MCF 10A (cell line): Measurements from ENCODE around the gene HYAL1. TPM values are rescaled to one million over a fixed set of nuclear protein-coding genes. Genes with fewer than 3 reads are reported as not detected.
A peak's percentile ranks its signal among the peaks of the same experiment; 100 is the strongest.

Source experiments
- BruUV-seq: library from RNA; stranded (reverse); fragments of 400-500 nt; replicated peaks from 2 replicates; lab custom pipeline; 2021; lab: Mats Ljungman, UMichigan
- CTCF ChIA-PET: fragments of 300-600 bp; sonication (Branson Sonifier 250); formaldehyde crosslinking; extraction: SDS; loops from one replicate; lab custom pipeline; 2021; ENCODE audit warnings: antibody characterized with exemption, inconsistent platforms; lab: Yijun Ruan, JAX
- POLR2A ChIA-PET: fragments of 300-600, 350-650 bp; sonication (Branson Sonifier 250); formaldehyde crosslinking; extraction: SDS; loops from one replicate; lab custom pipeline; 2020; ENCODE audit warnings: antibody characterized with exemption, inconsistent platforms; lab: Yijun Ruan, JAX
- DNase-seq: peaks from one replicate; pipeline ENCODE4 v3.0.0-alpha.2; 2018; ENCODE audit not compliant: unreplicated experiment
- H3K27ac Mint-ChIP-seq: one replicate; pipeline ENCODE4 v1.8.0; 2022; ENCODE audit warnings: mild to moderate bottlenecking, low read depth, mixed read lengths; ENCODE audit not compliant: unreplicated experiment
- H3K27me3 Mint-ChIP-seq: one replicate; pipeline ENCODE4 v1.8.0; 2022; ENCODE audit warnings: mixed read lengths; ENCODE audit not compliant: insufficient read depth, unreplicated experiment
- H3K36me3 Mint-ChIP-seq: one replicate; pipeline ENCODE4 v1.8.0; 2022; ENCODE audit warnings: mild to moderate bottlenecking, moderate library complexity, mixed read lengths; ENCODE audit not compliant: insufficient read depth, unreplicated experiment
- H3K4me1 Mint-ChIP-seq: one replicate; pipeline ENCODE4 v1.8.0; 2022; ENCODE audit warnings: mixed read lengths; ENCODE audit not compliant: insufficient read depth, unreplicated experiment
- H3K4me3 Mint-ChIP-seq: one replicate; pipeline ENCODE4 v1.8.0; 2022; ENCODE audit warnings: mild to moderate bottlenecking, moderate library complexity, mixed read lengths; ENCODE audit not compliant: unreplicated experiment
- H3K9me3 Mint-ChIP-seq: one replicate; pipeline ENCODE4 v1.8.0; 2022; ENCODE audit warnings: mixed read lengths; ENCODE audit not compliant: unreplicated experiment
- intact Hi-C: fragments of 100-400 bp; cut with micrococcal nuclease; formaldehyde crosslinking; loops from 2 replicates; pipeline ENCODE4 v1.14.1; 2022
- total RNA-seq: library from RNA; stranded (reverse); gene quantifications from 2 replicates; pipeline ENCODE4 v1.2.3, GENCODE V29; 2022
- TF ChIP-seq, protein P1 (sequence below): fragments of 200-600 bp; IDR thresholded peaks from one replicate; pipeline ENCODE4 v1.8.0; 2022; ENCODE audit warnings: antibody characterized with exemption, mild to moderate bottlenecking; ENCODE audit not compliant: unreplicated experiment

HYAL1 gene
- total RNA-seq, 1 experiment from 2014 or later: 0.70 TPM

DNA sequence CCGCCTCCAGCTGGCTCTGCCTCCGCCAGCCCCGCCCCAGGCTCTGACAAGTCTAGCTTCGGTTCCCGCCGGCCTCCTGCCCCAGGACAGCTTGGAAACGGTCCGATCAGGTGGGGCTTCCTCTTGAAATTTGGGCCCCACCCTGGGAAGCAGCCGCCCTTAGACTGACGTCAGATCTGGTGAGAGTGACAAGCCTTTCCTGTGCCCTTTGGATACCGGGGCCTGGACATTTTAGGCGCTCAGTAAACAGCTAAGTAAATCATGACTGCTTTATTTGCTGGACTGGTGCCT, 3.8 kb downstream of the HYAL1 start:
- CTCF ChIA-PET: interaction anchor here (0.6 to 5.7 kb wide), 10 partner anchors 22 to 1085 kb away, joined by 3 to 30 read pairs (median 4); partner anchors contain the start of gene HYAL2
- intact Hi-C loops: loop anchor here (1.0 kb wide), 1 partner anchor 22 kb away; no protein-coding TSS in a partner anchor
- no peaks in the 10 kb centered on the region for H3K9me3 Mint-ChIP-seq
- H3K4me1 Mint-ChIP-seq: peaks cover 7% of the 10 kb centered on the region
- POLR2A ChIA-PET: interaction anchor here (0.5 to 3.3 kb wide), 18 partner anchors 9 to 1753 kb away, joined by 3 to 30 read pairs (median 4); partner anchors contain the start of genes GNAI2, HEMK1, RAD54L2 and TUSC2
- H3K36me3 Mint-ChIP-seq: no peaks in the 10 kb centered on the region
- H3K27ac Mint-ChIP-seq: peak overlapping the region; percentile 97
- TF ChIP-seq, protein P1, sequence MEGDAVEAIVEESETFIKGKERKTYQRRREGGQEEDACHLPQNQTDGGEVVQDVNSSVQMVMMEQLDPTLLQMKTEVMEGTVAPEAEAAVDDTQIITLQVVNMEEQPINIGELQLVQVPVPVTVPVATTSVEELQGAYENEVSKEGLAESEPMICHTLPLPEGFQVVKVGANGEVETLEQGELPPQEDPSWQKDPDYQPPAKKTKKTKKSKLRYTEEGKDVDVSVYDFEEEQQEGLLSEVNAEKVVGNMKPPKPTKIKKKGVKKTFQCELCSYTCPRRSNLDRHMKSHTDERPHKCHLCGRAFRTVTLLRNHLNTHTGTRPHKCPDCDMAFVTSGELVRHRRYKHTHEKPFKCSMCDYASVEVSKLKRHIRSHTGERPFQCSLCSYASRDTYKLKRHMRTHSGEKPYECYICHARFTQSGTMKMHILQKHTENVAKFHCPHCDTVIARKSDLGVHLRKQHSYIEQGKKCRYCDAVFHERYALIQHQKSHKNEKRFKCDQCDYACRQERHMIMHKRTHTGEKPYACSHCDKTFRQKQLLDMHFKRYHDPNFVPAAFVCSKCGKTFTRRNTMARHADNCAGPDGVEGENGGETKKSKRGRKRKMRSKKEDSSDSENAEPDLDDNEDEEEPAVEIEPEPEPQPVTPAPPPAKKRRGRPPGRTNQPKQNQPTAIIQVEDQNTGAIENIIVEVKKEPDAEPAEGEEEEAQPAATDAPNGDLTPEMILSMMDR: no peak
- H3K4me3 Mint-ChIP-seq: peak overlapping the region; percentile 92
- BruUV-seq: no TSS peak
- no peaks in the 10 kb centered on the region for H3K27me3 Mint-ChIP-seq
- no peak for DNase-seq

DNA sequence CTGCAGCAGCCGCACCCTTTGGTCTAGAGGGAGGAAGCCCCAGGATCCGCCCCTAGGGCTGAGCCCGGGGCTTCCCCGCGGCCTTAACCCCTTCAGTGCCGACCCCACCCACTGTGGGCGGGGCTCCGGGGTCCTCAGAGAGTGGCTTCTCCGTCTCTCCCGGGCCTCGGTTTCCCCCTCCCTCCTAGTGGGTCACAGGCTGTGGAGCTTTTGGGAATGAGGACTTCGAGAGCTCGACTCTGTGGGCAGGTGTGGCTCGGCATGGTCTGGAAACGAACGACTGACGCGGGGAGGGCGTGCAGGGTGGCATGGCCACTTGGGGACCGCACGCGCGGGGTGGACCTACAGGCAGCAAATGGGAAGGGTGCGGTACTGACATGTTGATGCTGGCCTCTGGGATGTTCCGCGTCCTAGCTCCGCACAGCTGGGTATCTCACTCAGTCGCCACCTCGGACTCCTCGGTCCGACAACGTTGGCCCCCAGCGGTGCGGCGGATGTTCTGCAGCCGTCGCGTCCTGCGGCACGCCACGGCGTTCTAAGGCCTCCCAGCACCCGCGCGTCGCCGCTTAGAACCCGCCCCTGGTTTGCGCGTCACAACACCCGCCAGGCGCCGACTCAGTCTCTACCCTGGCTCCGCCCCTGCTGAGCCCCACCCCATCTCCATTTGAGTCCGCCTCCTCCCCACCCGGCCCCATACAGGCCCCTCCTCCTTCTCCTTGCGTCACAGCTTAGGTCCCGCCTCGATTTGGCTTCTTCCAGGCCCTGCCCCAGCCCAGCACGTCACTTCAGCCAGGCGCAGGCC, 4.3 kb downstream of the HYAL1 start, which contains the start of the genes HYAL3 and NAA80:
HYAL3 (minus strand) TSS at position 570 of the 802 bp plus-strand sequence. CDS start 3,803 bp downstream, outside the sequence.
NAA80 (minus strand) TSS at position 570 of the 802 bp plus-strand sequence. CDS start 1,942 bp downstream, outside the sequence.
- Mint-ChIP-seq H3K36me3 (no peaks in the 10 kb centered on the region), H3K27me3 (no peaks in the 10 kb centered on the region), H3K9me3 (no peaks in the 10 kb centered on the region), H3K4me1 (peaks cover 7% of the 10 kb centered on the region), H3K27ac (peak within 1 kb of the TSS; percentile 97), H3K4me3 (peak within 1 kb of the TSS; percentile 92)
- TF ChIP-seq, protein P1: peak; percentile 23
- intact Hi-C loops: loop anchor here (1.0 kb wide), 1 partner anchor 22 kb away; no protein-coding TSS in a partner anchor
- ChIA-PET POLR2A (interaction anchor here (0.6 to 3.3 kb wide), 21 partner anchors 8 to 1754 kb away, joined by 3 to 30 read pairs (median 4); partner anchors contain the start of genes CYB561D2, GNAI2, HEMK1 and NPRL2), CTCF (interaction anchor here (0.6 to 5.7 kb wide), 12 partner anchors 20 to 1085 kb away, joined by 3 to 30 read pairs (median 4); partner anchors contain the start of genes HYAL2 and RASSF1)
- peak; percentile 99 for DNase-seq
- TSS peak; percentile 55 for BruUV-seq

DNA sequence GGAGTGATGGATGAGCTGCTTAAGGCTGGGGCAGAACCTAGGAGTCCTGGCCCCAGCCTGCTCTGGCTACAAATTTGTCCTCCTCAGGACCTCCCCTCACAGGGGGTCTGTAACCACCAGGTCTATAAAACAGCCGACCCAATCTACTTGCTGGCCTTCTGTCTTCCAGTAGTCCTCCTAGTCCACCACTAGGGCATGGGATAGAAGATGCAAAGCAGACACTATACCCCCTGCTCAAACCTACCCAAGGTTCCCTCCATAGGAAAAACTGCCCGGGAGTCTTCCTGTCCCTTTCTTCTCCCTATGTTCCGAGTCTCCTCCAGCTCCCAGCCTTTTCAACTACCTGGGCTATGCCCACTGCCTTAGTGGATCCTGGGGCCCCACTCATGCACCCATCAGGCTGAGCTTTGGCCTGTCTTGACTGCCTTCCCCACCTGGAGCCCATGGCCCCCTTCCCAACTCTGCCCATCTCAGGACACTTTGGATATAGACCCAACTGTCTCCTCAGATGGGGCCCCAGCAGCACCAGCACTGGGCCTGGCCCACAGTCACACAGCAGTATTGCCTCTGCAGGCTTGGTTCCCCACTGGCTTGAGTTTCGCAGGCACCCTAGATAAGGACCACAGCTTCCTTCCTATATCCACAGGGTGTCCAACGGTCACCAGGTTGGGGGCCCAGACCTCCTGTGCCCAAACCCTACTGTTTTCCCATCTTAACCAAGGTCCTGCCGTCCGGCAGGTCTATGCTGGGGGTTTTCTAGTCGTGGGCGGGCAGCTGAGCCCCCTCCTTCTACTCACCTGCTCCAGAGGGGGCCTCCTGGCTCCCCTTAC, 5.3 kb downstream of the HYAL1 start:
- Mint-ChIP-seq H3K9me3 (no peaks in the 10 kb centered on the region), H3K27me3 (no peaks in the 10 kb centered on the region), H3K36me3 (no peaks in the 10 kb centered on the region), H3K27ac (no peak overlapping the region), H3K4me3 (peak overlapping the region; percentile 92), H3K4me1 (peaks cover 7% of the 10 kb centered on the region)
- TF ChIP-seq, protein P1: no peak
- intact Hi-C loops: no loop called here
- DNase-seq: no peak
- POLR2A ChIA-PET: interaction anchor here (0.6 to 3.3 kb wide), 10 partner anchors 10 to 163 kb away, joined by 3 to 30 read pairs (median 6); partner anchors contain the start of genes CYB561D2, NPRL2 and TUSC2
- CTCF ChIA-PET: interaction anchor here (0.8 to 5.7 kb wide), 6 partner anchors 21 to 72 kb away, joined by 3 to 30 read pairs (median 5); partner anchors contain the start of gene HYAL2
- no TSS peak for BruUV-seq
